ENCODE results near the gene TRIM8.

DNA sequence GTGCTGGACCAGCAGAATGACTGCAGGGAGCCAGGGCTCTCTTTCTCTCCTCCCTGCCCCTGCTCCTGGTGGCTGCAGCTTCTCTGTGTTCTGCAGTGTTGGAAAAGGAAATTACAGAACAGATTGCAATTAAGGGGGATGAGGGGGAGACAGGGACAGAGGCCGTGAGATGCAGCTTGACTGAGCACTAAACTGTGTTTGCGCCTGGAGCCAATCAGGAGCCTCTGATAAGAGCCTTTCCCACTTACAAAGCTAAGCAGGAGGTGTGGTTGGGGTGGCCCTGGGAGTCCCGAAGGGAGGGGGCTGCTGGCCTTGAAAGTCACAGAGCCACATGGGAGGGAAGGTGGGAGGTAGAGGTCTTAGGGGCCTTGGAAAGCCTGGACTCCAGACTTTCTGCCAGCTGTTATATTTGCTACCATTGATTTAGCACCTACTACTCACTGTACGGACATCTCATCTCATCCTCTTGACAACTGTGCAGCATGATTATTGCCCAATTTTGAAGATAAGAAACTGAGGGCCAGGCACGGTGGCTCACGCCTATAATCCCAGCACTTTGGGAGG lies 26.7 kb downstream of the TRIM8 start:
- TF ChIP-seq, protein P1, sequence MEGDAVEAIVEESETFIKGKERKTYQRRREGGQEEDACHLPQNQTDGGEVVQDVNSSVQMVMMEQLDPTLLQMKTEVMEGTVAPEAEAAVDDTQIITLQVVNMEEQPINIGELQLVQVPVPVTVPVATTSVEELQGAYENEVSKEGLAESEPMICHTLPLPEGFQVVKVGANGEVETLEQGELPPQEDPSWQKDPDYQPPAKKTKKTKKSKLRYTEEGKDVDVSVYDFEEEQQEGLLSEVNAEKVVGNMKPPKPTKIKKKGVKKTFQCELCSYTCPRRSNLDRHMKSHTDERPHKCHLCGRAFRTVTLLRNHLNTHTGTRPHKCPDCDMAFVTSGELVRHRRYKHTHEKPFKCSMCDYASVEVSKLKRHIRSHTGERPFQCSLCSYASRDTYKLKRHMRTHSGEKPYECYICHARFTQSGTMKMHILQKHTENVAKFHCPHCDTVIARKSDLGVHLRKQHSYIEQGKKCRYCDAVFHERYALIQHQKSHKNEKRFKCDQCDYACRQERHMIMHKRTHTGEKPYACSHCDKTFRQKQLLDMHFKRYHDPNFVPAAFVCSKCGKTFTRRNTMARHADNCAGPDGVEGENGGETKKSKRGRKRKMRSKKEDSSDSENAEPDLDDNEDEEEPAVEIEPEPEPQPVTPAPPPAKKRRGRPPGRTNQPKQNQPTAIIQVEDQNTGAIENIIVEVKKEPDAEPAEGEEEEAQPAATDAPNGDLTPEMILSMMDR (IDR thresholded peaks at IDR 0.05), result no peak
- TF ChIP-seq POLR2A (IDR thresholded peaks at IDR 0.05), result no peak
